ENCODE data around the gene RFC4.
A peak's percentile ranks its signal among the peaks of the same experiment; 100 is the strongest.

The RFC4 gene

DNA sequence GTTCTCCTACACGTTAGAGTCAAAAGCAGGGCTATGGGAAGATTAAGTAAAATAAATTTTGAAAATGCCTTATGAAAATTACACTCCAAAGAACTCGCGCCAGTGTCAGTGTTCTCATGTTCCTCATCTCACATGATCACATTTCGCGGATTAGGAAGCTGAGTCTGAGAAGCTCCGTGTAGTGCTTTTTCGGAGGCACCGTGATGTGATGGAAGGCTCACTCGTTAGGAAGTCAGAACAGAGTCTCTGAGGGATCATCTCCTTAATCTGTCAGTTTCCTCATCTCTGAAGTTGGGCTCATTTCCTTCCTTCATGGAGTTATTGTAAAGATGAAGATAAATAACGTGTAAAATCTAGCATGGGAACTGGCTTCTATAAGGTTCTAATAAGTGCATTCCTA lies 39.5 kb upstream of the RFC4 start:
- TF ChIP-seq, protein P1, sequence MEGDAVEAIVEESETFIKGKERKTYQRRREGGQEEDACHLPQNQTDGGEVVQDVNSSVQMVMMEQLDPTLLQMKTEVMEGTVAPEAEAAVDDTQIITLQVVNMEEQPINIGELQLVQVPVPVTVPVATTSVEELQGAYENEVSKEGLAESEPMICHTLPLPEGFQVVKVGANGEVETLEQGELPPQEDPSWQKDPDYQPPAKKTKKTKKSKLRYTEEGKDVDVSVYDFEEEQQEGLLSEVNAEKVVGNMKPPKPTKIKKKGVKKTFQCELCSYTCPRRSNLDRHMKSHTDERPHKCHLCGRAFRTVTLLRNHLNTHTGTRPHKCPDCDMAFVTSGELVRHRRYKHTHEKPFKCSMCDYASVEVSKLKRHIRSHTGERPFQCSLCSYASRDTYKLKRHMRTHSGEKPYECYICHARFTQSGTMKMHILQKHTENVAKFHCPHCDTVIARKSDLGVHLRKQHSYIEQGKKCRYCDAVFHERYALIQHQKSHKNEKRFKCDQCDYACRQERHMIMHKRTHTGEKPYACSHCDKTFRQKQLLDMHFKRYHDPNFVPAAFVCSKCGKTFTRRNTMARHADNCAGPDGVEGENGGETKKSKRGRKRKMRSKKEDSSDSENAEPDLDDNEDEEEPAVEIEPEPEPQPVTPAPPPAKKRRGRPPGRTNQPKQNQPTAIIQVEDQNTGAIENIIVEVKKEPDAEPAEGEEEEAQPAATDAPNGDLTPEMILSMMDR (conservative IDR thresholded peaks at IDR 0.05; ENCODE audit: low read length) = no peak
- H3K4me3 ChIP-seq (ENCODE audit: low read length) = no peak overlapping the region
- no peak for DNase-seq (ENCODE audit: low read depth)

DNA sequence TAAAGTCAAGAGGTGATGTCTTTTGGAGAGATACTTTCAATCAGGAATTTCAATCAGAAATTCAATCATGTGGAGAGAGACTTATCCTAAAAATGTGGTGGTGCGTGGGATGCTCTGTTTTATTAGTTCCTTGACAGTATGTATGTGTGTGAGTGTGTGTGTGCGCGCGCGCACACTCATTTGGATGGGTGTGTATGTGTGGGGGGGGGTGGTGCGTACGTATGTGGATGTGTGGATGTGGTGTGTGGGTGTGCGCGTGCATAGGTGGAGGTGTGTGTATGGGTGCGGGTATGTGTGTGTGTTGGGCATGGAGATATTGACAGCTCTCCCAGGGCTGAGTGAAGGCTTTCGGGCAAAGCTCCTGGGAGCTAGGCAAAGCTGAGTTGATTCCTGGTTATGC lies 38.6 kb upstream of the RFC4 start:
- TF ChIP-seq, protein P1 (conservative IDR thresholded peaks at IDR 0.05; ENCODE audit: low read length) = no peak
- no peak overlapping the region for H3K4me3 ChIP-seq (ENCODE audit: low read length)
- no peak for DNase-seq (ENCODE audit: low read depth)

DNA sequence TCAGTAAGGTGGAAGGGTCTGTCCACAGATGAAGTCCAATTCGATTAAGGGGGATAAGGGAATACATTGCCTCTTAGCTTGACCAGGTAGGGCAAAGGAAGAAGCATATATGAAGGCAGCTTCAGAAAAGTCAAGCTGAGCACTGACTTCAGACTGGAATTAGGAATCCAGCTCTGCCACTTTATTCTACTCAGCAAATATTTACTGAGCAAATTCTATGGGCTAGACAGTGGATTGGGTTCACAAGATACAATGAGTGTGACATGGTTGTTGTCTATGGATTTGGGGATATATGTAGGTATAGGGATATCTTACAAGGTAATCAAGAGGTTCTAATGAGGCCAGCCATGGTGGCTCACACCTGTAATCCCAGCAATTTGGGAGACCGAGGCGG lies 36.8 kb upstream of the RFC4 start:
- TF ChIP-seq, protein P1 (conservative IDR thresholded peaks at IDR 0.05; ENCODE audit: low read length) = no peak

DNA sequence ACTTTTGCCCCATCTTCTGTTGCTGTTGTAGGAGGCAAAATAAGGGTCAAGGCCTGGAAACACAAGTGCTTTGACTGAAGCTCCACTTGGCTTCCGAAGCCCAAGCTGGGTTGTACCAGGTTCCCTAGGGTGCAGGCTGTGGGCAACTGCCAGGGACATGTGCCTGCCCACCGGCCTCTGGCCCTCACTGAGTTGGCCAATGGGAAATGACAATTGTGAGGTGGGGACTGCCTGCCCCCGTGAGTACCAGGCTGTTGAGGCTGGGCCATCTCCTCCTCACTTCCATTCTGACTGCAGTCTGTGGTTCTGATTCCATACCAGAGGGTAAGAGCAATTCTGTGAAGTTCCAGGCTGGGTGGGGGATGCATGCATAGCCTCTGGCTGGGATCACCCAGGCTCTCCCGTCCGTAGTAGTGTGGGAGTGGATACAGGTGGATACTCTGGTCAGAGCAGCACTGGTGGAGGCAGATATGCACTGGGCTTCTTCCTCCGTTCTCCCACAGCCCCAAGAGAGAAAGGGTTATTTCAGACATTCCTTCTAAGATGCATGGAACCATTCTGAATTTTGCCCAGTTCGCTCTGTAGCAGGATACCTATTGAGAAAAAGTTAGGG lies 36.2 kb upstream of the RFC4 start, which contains the start of gene ADIPOQ:
TSS of gene ADIPOQ (plus strand) at position 285 of the 613 bp plus-strand sequence. CDS start 10,349 bp downstream, outside the sequence.
- TF ChIP-seq, protein P1 (conservative IDR thresholded peaks at IDR 0.05; ENCODE audit: low read length) = no peak
- no peak within 1 kb of the TSS for H3K4me3 ChIP-seq (ENCODE audit: low read length)
- DNase-seq (ENCODE audit: low read depth) = no peak

More for the DNA sequence above, 36.8 kb upstream of the RFC4 start:
- no peak overlapping the region for H3K4me3 ChIP-seq (ENCODE audit: low read length)
- DNase-seq (ENCODE audit: low read depth) = no peak

DNA sequence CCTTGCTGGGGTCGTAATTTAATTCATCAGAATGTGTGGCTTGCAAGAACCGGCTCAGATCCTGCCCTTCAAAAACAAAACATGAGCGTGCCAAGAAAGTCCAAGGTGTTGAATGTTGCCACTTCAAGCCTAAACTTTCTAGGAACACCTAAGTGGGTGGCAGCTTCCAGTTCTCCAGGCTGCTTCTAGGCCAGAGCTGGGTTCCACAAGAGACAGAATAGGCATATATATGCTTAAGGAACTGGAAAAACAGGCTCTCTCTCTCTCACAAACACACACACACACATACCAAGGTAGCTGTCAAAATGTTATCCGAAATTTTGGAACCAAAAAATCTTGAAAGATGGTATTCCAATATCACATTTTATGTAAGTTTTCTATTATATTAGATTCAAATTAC lies 35.3 kb upstream of the RFC4 start:
- TF ChIP-seq, protein P1 (conservative IDR thresholded peaks at IDR 0.05; ENCODE audit: low read length) = no peak
- no peak overlapping the region for H3K4me3 ChIP-seq (ENCODE audit: low read length)
- no peak for DNase-seq (ENCODE audit: low read depth)

DNA sequence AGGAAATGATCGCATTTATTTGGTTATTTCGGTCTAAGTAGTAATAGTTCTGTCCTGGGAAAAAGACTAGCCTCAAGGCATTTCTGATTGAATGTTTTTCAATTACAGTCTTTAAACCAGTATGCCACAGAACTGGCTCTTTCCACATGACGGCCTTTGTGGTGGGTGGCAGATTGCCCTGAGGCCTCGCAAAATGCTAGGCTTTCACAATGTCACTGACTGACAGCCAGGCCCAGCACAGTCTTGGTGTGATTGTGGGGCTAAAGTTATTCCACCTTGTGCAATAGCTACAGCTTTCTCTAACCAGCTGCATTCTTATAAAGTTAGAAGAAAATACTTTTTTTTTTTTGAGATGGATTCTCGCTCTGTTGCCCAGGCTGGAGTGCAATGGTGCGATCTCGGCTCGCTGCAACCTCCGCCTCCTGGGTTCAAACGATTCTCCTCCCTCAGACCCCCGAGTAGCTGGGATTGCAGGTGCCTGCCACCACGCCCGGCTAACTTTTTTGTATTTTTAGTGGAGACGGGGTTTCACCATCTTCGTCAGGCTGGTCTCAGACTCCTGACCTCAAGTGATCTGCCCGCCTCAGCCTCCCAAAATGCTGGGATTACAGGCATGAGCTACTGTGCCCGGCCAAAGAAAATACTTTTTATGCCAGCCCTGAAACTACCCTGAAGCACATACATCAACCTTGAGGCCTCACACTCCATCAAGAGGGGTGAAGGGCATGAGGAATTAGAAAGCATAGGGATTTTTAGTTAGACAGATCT lies 33.8 kb upstream of the RFC4 start:
- peak; percentile 93 for DNase-seq (ENCODE audit: low read depth)
- no peak overlapping the region for H3K4me3 ChIP-seq (ENCODE audit: low read length)
- TF ChIP-seq, protein P1 (conservative IDR thresholded peaks at IDR 0.05; ENCODE audit: low read length) = no peak

DNA sequence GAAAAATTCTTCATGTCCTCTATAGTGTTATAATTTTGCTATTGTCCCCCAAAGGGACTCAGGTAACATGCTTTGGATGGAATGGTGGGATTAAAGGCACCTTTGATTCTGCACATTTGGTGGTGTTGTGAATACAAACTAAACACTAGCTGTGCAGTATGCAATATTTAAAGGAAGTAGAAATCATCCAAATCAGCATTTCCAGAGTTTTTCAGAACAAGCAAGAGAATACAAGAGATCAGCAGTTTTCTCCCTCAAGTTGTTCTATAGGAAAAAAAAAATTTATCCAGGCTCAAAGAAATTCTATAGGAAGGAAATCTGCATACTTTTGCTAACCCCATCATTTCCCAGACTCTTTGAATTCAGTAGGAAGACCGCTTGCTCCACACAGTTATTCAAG lies 26.0 kb upstream of the RFC4 start:
- TF ChIP-seq, protein P1 (conservative IDR thresholded peaks at IDR 0.05; ENCODE audit: low read length) = no peak
- DNase-seq (ENCODE audit: low read depth) = no peak
- H3K4me3 ChIP-seq (ENCODE audit: low read length) = no peak overlapping the region

All from AG10803 (cell line).